Esophagus muscularis mucosa (tissue), 4 donors: ENCODE results near the gene CDH4. TPM values are rescaled to one million over a fixed set of nuclear protein-coding genes. Genes with fewer than 3 reads are reported as not detected.

Experiments
- DNase-seq: peaks from one replicate; pipeline ENCODE4 v3.0.0-alpha.2; 2017; ENCODE audit errors: extremely low spot score
- H3K27ac ChIP-seq, 4 donors: fragments of 200-600 bp; sonication (generic); replicated peaks in 1 of 4; 1 replicate in 3 of 4; 2 replicates in 1 of 4; pipeline ENCODE4 v1.5.1; 2016 to 2019; ENCODE audit warnings: mild to moderate bottlenecking in 1 of 4
- H3K27me3 ChIP-seq, 4 donors: fragments of 200-600 bp; sonication (generic); one replicate each; pipeline versions ENCODE4 v1.5.1 to v1.6.0; 2016 to 2019
- H3K36me3 ChIP-seq, 4 donors: fragments of 200-600 bp; sonication (generic); one replicate each; pipeline ENCODE4 v1.5.1; 2016 to 2019
- H3K4me1 ChIP-seq, 4 donors: fragments of 200-600 bp; sonication (generic); one replicate each; pipeline ENCODE4 v1.5.1; 2016 to 2019
- H3K4me3 ChIP-seq, 4 donors: fragments of 200-600 bp; sonication (generic); 1 replicate in 2 of 4; 2 replicates in 2 of 4; pipeline ENCODE4 v1.5.1; 2016 to 2019; ENCODE audit warnings: mild to moderate bottlenecking in 4 of 4, moderate library complexity in 1 of 4
- H3K9me3 ChIP-seq, 4 donors: fragments of 200-600 bp; sonication (generic); 1 replicate in 3 of 4; 2 replicates in 1 of 4; pipeline ENCODE4 v1.5.1; 2016 to 2019
- CTCF ChIP-seq, 3 experiments: fragments of 200-600 bp in 2 of 3; fragments of 450-650 bp in 1 of 3; sonication (generic) in 2 of 3; IDR thresholded peaks; one replicate each; pipeline ENCODE4 v1.5.1; 2017 to 2019; ENCODE audit warnings: antibody characterized with exemption in 3 of 3, mild to moderate bottlenecking in 2 of 3, moderate library complexity in 1 of 3
- EP300 ChIP-seq: sonication (generic); formaldehyde crosslinking; IDR thresholded peaks from one replicate; pipeline ENCODE4 v1.6.1; 2017; ENCODE audit warnings: antibody characterized with exemption
- POLR2A ChIP-seq: fragments of 450-650 bp; IDR thresholded peaks from one replicate; pipeline ENCODE4 v1.6.1; 2017; ENCODE audit warnings: antibody characterized with exemption, moderate library complexity, mild to moderate bottlenecking, low read depth
- POLR2AphosphoS5 ChIP-seq, 2 donors: sonication (generic); formaldehyde crosslinking; IDR thresholded peaks; one replicate each; pipeline ENCODE4 v1.6.1; 2017; ENCODE audit warnings: antibody characterized with exemption in 2 of 2
- WGBS: methylation state at CpG from one replicate; pipeline ENCODE4 v1.1.5; 2018; 5-methylcytosine and 5-hydroxymethylcytosine counted together
- intact Hi-C: fragments of 100-400 bp; cut with DNase I; formaldehyde crosslinking; loops from one replicate; pipeline ENCODE4 v1.15.1; 2023
- total RNA-seq, 4 donors: library from RNA; depleted of rRNA; stranded (reverse); fragments of >200 nt; gene quantifications; one replicate each; pipeline versions ENCODE4 v1.1.0 to v1.2.1, GENCODE V29; 2016

CDH4 gene
- total RNA-seq, 4 donors from 2014 or later, result 0.42 to 1.3 (median 0.48) TPM

DNA sequence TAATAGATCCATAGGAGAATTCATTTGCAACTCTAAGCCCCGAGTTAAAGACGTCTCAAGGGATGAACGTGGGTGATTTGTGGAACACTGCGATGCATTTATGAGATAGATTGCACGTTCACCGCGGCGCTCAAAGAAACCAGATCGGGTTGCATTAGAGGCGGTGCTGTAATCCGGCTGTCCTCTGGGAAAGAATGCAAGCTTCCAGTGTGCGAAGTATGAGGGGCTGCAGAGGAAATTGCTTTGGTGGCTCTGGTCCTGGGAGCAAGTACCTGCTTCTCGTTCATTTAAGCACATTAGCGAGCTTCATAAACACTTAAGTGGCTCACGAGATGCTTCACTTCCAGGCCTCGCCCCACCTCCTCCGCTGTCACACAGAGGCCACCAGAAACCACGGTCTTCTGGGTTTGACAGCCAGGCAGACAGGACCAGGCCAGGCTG is 182.3 kb downstream of the CDH4 start:
- WGBS, result 27% methylated on average over 18 of the region's 18 CpGs
- no peak overlapping the region for H3K27ac ChIP-seq
- peaks cover 0 to 8% (median 3%) of the 10 kb centered on the region in 4 donors for H3K9me3 ChIP-seq
- H3K4me3 ChIP-seq, result no peak overlapping the region
- no peaks in the 10 kb centered on the region for H3K36me3 ChIP-seq
- DNase-seq, result no peak
- no peak for TF ChIP-seq POLR2A
- no peak for TF ChIP-seq CTCF (IDR thresholded peaks at IDR 0.05)
- no peak for TF ChIP-seq POLR2AphosphoS5 (IDR thresholded peaks at IDR 0.05)
- no peak for TF ChIP-seq EP300
- peaks cover 0 to 36% (median 0%) of the 10 kb centered on the region in 4 donors for H3K27me3 ChIP-seq
- intact Hi-C loops, result no loop called here
- H3K4me1 ChIP-seq, result peaks cover 0 to 13% (median 2%) of the 10 kb centered on the region in 4 donors

- intact Hi-C loops, result no loop called here
- H3K27ac ChIP-seq, result no peak overlapping the region
- TF ChIP-seq POLR2A (no peak), EP300 (no peak), CTCF (IDR thresholded peaks at IDR 0.05) (no peak), POLR2AphosphoS5 (IDR thresholded peaks at IDR 0.05) (no peak)
- peaks cover 0 to 8% (median 3%) of the 10 kb centered on the region in 4 donors for H3K9me3 ChIP-seq
- no peak overlapping the region for H3K4me3 ChIP-seq
- peaks cover 0 to 36% (median 0%) of the 10 kb centered on the region in 4 donors for H3K27me3 ChIP-seq
- H3K36me3 ChIP-seq, result no peaks in the 10 kb centered on the region
- DNase-seq, result no peak
- peaks cover 0 to 13% (median 2%) of the 10 kb centered on the region in 4 donors for H3K4me1 ChIP-seq
- 90% methylated on average over 12 of the region's 15 CpGs for WGBS
Observed at GRCh38 chr20:61435184-61435822, 183.2 kb downstream of the CDH4 start.

- Histone ChIP-seq H3K4me3 (no peak overlapping the region), H3K4me1 (peaks cover 0 to 13% (median 2%) of the 10 kb centered on the region in 4 donors), H3K36me3 (no peaks in the 10 kb centered on the region), H3K9me3 (peaks cover 0 to 8% (median 3%) of the 10 kb centered on the region in 4 donors), H3K27ac (no peak overlapping the region), H3K27me3 (peaks cover 0 to 36% (median 0%) of the 10 kb centered on the region in 4 donors)
- TF ChIP-seq EP300 (no peak), POLR2AphosphoS5 (IDR thresholded peaks at IDR 0.05) (no peak), CTCF (IDR thresholded peaks at IDR 0.05) (no peak), POLR2A (no peak)
- DNase-seq, result no peak
- 84% methylated on average over 3 of the region's 3 CpGs for WGBS
- intact Hi-C loops, result no loop called here
Observed at GRCh38 chr20:61435823-61436220, 183.8 kb downstream of the CDH4 start.

DNA sequence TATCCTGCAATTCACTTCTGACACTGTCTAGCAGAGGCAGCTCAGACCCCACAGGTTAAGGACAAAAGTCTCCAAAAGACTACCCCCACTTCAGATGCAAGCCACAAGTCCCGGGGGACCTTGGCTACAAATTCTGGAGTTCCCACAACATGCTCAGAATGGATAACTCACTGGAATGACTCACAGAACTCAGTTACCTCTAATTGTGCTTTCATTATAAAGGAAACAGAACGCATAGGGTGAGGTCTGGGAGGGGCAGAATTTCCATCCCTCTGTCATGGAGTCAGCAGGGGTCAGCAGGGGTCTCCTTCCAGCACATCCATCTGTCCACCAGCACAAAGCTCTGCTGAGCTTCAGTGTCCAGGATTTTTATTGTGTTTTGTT is 184.2 kb downstream of the CDH4 start:
- DNase-seq, result no peak
- intact Hi-C loops, result no loop called here
- Histone ChIP-seq H3K27me3 (peaks cover 0 to 36% (median 0%) of the 10 kb centered on the region in 4 donors), H3K4me1 (peaks cover 0 to 13% (median 2%) of the 10 kb centered on the region in 4 donors), H3K9me3 (peaks cover 0 to 8% (median 3%) of the 10 kb centered on the region in 4 donors), H3K4me3 (no peak overlapping the region), H3K27ac (no peak overlapping the region), H3K36me3 (no peaks in the 10 kb centered on the region)
- WGBS, result 58% methylated on average over 2 of the region's 2 CpGs
- no peak for TF ChIP-seq POLR2AphosphoS5 (IDR thresholded peaks at IDR 0.05)

DNA sequence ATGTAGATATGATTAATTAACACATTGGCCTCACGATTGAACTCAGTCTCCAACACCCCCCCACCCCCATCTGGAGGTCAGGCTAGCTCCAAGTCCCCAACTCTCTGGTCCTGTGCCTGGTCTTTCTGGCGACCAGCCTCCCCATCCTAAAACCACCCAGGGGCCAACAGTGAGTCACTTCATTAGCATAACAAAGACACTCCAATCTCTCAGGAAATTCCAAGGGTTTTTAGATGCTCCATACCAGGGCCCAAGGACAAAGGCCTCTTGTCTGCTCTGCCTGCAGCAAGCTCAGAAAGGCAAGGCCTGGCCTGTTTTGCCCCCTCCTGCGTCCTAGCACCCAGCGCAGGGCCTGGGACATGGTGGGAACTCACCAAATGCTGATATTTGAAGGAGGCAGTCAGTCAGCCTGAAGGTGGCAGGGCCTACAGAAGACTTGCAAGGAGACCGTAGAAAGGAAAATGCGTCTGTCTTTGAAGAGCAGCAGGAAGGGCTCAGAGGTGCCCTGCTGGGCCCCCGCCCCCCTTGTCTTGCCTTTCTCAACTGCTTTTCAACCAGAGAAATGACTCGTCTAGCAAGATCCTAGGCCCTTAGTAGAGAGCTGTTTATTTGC is 184.7 kb downstream of the CDH4 start:
- no peak for DNase-seq
- TF ChIP-seq POLR2A (no peak), EP300 (no peak), POLR2AphosphoS5 (IDR thresholded peaks at IDR 0.05) (no peak), CTCF (IDR thresholded peaks at IDR 0.05) (no peak)
- peaks cover 0 to 36% (median 0%) of the 10 kb centered on the region in 4 donors for H3K27me3 ChIP-seq
- intact Hi-C loops, result no loop called here
- H3K4me1 ChIP-seq, result peaks cover 0 to 13% (median 2%) of the 10 kb centered on the region in 4 donors
- H3K27ac ChIP-seq, result peak overlapping the region in 1 of 4 donors; percentile 6
- H3K36me3 ChIP-seq, result no peaks in the 10 kb centered on the region
- H3K9me3 ChIP-seq, result peaks cover 0 to 8% (median 3%) of the 10 kb centered on the region in 4 donors
- 44% methylated on average over 8 of the region's 8 CpGs for WGBS
- no peak overlapping the region for H3K4me3 ChIP-seq
